GM21528 (cell line): ENCODE data around the gene ZNF497.
A peak's percentile ranks its signal among the peaks of the same experiment; 100 is the strongest.
"Not testable (repeated sequence)": the region's sequence is repeated elsewhere in the genome, so short reads cannot be mapped to it uniquely, and the experiment has no call there.

Experiments
- ATAC-seq: cut with Tn5 transposase; IDR thresholded peaks from one replicate; pipeline ENCODE4 v1.9.1; 2021; ENCODE audit warnings: mild to moderate bottlenecking, moderate library complexity; ENCODE audit not compliant: unreplicated experiment, low FRiP score

The ZNF497 gene

DNA sequence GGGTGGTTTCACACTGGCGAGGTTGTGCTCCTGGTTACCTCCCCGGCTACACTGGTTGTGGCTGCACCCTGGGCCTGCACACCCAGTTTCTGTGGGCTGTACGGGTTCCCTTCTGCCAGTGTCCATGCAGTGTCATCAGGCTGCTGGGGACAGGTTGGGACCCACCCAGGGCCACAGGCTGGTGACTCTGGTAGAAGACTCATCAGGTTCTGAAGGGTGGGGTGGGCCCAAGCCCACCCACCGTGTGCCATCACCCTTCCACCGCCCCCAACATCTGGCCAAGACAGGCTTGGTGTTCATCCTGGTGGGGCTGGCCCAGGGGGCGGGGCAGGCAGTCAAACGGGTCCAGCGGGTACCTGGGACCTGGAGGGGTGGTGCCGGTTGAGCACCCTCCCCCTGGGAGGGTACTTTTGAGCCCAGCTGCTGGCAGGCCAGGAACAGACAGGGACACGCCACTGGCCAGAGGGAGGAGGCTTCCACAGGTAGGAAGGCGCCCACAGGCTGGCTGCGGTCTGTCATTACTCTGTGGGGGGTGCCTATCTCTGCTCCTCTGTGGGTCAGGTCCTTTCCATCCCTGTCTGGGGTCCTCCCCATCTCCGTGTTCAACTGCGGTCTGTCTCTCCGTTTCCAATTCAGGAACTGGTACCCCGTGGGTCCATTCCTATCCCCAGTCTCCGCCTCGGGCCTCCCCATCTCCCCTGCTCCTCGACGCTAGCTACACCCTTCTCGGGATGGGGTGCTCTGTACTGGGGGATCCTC, 32.8 kb upstream of the ZNF497 start, which contains the start of gene RNF225:
Gene RNF225, plus strand, starts transcription at position 437 of the 759 bp plus-strand sequence. CDS start 434 bp downstream, outside the sequence.
- ATAC-seq: no peak

DNA sequence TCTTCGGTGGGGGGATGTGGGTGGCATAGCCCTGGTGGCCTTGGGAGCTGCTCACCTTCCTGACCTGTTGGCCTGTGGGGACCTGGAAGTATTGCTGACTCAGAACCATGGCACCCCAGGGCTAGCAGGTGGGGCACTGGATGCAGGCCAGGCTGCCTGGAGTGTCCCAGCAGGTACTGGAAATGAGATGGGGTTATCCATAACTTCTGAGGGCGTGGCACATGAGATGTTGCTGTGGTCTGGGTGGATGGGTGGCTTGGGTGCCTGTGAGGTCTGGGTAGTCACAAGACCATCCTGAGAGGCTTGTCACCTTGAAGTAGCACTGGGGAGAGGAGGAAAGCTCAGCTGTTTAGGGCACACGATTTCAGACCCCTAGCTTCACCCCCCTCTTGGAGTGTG, 32.3 kb upstream of the ZNF497 start:
- ATAC-seq: no peak

DNA sequence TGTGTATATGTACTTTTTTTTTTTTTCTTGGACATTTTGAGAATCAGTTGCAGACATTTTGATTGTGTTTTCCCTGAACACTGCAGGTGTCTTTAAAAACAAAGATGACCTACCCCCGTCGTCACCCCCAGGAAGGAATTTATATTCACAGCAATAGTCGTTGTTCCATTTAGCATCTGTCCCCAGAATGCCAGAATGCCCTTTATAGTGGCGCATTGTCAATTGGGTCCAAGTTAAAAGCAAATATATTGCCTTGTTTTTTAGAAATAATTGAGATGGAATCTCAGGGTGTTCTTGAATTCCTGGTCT, 31.1 kb upstream of the ZNF497 start:
- ATAC-seq: no peak

DNA sequence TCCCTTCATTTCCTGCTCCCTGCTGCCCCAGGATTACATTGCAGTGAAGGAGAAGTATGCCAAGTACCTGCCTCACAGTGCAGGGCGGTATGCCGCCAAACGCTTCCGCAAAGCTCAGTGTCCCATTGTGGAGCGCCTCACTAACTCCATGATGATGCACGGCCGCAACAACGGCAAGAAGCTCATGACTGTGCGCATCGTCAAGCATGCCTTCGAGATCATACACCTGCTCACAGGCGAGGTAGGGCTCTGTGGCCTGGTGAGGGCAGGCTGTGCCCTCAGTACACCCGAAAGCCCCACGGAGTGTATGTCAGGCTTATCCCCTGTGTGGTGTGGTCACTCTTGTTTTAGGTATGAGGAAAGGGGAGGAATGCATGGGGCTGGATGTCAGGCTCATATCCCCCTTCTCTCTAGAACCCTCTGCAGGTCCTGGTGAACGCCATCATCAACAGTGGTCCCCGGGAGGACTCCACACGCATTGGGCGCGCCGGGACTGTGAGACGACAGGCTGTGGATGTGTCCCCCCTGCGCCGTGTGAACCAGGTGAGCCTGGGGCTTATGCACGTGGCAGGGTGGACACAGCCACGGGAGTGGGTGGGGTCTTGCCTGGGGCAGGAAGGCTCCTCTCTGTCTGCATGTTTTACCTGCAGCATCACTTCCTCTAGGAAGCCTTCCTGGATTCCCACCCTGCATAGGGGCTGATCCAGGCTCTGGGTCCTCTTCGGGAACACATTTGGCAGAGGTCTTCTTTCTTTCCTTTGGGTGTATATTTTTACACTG, 30.6 kb upstream of the ZNF497 start:
- ATAC-seq: no peak

DNA sequence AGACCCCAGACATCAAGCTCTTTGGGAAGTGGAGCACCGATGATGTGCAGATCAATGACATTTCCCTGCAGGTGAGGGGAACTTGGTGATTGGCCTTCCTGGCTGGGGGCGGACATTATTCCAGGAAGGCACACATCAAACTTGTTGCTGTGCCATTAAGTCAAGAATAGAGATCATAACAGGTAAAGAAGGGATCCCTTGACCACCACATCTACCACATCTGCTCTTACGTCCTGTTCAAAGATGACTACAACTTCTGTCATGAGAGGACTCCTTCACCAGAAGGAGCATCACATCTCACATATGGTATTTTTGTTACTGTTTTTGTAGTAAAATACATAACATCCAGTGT, 25.6 kb upstream of the ZNF497 start:
- ATAC-seq: no peak

DNA sequence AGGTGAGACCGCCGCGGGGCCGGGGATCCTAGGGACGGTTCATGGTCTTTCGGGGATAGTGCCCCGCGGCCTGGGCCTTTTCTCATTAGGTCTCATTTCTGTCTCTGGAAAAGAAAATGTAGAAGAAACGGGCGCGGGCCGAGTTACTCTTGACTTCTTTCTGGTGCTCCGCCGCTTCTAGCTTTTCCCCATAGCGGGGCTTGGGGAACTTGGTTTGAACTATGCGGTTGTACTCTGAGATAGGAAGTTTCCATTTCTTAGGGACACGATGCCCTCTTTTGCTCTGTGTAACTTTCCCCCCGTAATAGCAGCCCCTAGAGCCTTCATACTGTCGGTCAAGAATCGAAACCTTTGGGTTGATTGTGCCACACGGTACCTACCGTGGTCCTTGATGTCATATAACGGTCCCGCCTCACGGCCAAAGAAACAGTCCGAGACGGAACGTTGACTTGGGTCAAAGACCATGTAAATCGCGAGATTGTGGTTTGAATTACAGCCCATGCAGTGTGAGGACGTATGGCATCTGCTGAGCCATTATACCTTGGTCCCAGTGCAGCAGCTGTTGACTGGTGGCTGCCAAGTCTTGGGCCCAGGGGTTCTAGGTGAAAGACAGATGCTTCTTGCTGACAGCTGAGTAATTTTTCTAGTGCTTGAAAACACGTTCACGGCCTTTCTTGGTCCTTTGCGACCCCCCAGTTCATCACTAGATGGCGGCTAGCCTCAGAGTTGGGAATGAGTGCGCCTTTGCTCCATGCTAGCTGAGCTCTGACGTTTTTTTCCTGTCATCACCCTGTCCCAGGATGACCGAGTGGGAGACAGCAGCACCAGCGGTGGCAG, 25.0 kb upstream of the ZNF497 start:
- no peak for ATAC-seq

DNA sequence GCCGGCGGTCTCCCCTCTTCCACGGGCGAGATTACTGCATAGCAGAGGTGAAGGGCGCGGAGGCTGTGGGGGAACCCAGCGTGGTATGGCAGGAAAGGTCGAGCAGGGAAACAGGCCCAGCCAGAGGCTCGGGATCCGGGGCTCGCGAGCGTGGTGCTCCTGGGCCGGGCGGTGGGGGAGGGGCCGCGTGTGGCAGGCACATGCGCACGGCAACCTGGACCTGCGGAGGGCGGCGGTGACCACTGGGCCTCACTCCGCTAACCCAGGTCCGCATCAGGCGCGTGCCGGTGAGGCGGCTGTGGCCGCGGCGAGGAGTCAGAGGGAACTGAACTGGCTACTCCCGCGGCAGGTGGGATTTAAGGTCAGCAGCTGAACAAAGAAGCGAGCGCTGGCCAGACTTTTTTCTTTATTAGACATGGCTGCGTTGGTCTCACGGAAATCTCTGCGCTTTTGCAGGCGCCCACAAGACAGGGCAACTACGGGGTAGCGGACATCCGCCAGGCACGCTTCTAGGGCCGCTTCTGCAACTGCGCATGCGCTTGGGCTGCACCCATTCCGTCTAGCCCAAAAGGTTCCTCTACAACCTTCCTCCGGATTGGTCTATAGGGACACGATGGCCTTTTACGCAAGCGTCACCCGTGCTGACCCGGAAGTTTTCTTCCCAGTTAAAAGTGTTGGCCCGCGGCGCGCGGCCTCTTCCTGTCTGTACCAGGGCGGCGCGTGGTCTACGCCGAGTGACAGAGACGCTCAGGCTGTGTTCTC, 24.2 kb upstream of the ZNF497 start, which contains the start of gene RPS5:
Gene RPS5, plus strand, starts transcription at position 694 of the 762 bp plus-strand sequence. CDS start 869 bp downstream, outside the sequence.
- peak; percentile 64 for ATAC-seq

DNA sequence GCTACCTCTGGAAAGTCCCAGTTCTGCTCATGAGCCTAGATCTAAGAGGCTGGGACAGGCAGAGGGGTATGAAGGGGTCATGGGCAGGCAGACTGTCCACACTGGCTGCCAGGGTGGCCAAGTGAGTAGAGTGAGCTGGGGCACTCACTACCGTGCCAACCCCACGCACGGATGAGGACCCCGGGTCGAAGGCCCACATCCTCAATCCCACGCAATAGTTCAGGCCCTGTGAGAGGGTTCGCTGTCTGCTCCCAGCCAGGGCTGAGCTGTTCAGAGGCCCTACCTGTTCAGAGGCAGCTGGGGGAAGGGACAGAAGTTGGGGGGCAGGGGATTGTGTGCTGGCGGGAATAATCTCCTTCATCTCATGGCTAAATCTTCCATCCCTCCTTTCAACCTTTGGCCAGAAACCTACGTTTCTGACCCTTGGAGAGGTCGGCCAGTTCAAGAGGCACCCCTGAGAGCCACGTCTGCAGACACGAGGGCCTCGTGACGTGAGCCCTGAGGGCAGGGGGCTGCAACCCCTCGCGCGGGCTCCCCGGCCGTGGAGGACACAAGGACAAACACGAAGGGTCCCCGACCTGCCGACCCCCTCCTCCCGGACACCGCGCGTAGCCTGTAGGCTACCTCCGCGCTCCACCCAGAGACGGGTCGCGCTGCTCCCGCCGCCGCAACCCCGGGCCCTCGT, 23.5 kb upstream of the ZNF497 start:
- ATAC-seq: peak; percentile 15

DNA sequence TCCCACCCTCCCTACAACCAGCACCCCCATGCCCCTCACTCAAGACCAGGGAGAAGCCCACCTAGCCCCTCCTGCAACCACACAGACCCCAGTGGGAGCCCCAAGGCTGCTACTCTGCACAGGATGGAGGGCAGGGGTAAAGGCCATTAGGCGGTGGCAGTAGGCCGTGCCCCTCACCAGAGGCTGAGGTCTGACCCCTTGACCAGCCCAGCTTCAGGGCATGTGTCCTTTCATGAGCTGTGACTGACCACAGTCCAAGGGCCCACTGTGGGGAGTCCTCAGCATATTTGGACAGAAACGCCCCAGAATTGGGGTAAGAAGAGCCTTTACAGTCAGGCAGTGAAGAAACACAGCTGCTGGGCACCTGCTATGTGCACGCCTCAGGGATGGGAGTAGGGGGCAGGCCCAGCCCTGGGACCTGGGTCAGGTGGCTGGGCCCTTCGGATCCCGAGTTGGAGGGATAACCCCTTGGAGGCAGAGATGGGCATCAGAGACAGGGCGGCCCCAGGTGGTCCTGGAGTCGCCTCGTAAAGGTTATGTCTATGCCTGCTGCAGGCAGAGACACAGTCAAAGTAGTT, 22.9 kb upstream of the ZNF497 start:
- ATAC-seq: no peak

DNA sequence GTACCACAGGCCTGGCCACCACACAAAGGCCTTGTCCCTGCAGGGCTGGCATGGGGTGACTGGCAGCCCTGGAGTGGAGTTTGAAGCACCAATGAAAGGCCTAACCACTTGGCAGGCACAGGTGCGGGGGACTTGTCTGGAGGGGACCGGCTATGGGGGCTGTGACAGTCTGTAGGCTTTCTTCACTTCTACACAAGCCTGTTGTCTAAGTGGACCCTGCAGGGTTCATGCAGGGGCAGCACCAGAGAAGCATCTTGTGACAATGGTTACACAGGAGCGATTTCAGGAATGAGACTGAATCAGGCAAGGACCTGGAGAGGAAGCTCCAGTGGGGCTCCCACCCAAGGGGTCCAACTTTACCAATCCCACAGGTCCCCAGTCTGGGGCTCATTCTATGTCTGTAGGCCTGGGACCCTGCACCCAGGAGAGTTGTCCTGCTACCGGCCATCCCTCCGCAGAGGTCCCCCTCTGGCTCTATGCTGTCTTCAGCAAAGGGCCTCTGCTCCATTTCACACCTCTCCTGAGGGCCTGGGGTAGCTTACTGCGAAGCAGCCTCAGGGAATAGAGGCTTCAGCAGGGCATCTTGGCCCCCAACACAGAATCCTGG, 20.5 kb upstream of the ZNF497 start:
- no peak for ATAC-seq

DNA sequence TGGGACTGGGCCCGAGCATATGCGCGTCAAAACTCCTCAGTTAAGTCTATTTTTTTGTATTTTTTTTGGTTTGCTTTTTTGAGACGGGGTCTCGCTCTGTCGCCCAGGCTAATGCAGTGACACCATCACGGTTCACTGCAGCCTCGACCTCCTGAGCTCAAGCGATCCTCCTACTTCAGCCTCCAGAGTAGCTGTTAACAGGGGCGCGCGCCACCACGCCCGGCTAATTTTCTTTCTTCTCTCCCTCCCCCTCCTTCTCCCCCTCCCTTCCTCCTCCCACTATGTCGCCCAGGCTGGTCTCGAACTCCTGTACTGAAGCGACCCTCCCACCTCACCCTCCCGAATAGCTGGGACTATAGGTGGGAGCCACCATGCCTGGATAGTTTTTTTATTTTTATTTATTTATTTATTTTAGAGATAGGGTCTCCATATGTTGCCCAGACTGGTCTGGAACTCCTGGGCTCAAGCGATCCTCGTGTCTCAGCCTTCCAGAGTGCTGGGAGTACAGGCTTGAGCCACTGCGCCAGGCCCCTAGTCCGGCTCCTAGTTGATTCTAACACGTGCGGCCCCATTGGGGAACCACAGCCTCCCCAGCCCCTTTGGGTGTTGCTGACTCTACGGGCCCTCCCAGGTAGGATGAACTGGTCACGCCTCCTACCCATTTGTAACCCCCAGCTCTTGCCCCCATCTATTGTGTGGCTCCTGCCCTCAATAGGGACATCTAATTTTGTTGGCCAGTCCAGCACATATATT, 19.1 kb upstream of the ZNF497 start:
- ATAC-seq: no peak

DNA sequence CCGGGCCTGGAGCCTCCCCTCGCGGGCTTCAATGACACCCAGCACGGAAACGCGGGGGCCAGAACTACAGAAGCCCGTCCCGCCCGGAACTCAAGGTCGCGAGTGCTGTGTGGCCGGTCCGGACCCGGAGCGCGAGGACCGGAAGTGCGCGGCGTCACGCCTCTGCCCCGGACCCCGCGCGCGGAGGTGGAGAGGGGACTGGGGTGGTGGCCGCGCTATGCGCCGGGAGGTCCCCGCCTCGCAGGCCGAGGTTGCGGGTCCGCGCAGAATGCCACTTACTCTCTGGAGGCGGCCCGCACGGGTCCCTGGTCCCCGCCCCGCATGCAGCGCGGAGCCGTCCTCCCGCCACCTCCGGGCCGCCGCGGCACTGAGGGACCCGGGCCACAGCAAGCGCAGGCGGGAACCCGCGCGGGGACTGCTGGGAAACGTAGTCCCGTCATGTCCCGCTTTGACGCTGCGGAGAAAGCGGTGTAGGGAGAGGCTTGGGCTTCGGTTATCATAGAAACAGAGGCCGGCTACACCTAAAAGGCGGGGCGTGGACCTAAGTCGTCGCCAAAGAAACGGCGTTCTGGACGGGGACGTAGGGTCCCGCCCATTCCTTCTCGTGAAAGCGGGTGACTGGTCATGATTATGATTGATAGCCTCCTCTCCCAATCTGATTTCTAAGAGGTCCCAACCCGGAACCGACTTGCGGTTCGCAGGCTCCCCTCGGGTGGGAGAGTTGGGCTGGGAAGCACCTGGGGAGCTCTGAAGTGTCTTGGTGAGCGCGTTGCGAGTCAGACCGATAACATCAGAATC, 18.3 kb upstream of the ZNF497 start, which contains the start of gene ZNF837:
Gene ZNF837, minus strand, starts transcription at position 369 of the 798 bp plus-strand sequence. CDS start 11,698 bp downstream, outside the sequence.
- peak; percentile 77 for ATAC-seq

DNA sequence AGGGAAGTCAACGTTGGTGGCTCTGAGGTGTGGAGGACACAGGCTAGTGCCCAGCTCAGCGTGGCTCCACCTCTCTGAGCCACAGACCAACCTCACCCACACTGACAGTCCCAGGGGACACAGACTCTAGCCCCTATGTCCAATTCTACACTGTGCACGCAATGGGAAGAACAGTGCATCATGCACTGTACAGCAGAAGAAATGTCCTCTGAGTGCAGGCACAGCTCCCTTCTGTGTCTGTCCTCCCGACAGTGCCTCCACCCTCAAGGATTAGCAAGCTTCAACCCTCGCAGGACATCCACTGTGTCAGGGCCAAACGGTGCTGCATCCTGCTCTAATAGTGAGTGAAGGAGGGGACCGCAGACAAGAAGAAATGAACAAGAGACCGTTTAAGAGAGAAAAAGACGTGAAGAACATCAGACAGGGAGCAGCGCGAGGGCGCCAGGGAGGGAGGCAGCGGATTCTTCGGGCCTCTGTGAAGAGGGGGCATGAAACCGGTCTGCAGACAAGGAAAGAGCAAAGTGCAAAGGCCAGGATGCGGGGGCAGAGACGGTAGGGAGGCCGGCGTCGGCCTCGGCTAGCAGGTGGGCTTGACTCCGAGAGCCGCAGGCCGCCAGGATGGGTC, 17.6 kb upstream of the ZNF497 start:
- ATAC-seq: peak; percentile 0

DNA sequence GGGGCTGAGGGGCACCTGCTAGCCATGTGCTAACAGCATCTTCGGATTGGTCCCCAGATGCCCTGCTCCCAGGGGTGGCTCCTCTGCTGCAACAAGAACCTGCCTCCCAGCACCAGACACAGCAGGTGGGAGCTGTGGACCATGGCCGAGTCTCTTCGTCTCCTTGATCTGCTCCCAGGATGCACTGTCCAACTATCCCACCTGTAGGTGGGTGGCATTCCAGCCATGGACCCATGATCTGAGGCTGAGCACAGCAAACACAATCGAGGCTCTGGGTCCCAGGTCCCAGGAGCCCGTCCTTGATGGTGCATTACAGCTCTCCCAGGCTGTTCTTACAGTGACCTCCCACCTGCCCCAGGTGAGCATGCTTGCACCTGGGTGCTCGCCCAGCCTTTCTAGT, 16.7 kb upstream of the ZNF497 start:
- ATAC-seq: no peak

DNA sequence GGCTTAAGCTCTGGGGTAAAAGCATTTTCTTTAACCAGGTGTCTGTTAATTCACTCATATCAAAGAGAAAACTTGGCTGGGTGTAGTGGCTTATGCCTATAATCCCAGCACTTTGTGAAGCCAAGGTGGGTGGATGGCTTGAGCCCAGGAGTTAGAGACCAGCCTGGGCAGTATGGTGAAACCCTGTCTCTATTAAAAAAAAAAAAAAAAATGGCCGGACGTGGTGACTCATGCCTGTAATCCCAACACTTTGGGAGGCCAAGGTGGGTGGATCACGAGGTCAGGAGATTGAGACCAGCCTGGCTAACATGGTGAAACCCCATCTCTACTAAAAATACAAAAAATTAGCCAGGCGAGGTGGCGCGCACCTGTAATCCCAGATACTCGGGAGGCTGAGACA, 14.2 kb upstream of the ZNF497 start:
- not testable (repeated sequence) for ATAC-seq

DNA sequence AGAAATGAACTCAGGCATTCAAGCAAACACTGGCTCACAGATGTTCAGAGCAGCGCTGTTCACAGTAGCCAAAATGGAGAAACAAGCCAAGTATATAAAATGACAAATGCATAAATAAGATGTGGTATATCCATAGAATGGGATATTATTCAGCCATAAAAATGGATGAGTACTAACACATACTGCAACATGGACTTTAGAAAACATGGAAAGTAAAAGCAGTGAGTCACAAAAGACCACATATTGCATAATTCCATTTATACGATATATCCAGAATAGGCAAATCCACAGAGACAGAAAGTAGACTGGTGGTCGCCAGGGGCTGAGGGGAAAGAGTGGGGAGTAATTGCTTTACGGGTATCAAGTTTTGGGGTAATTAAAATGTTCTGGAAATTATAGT, 11.6 kb upstream of the ZNF497 start:
- ATAC-seq: no peak
